NCI-H2081 treated with DMSO at 0.1 percent for 48 hours (cell line): Measurements from ENCODE around the gene TOM1L1.

Source experiments
- DNase-seq: peaks from one replicate; lab custom pipeline; 2025; lab: John Stamatoyannopoulos, UW

TOM1L1 gene

GRCh38 chr17:54898576-54898975 is 2.1 kb upstream of the TOM1L1 start:
- DNase-seq = no peak

DNA sequence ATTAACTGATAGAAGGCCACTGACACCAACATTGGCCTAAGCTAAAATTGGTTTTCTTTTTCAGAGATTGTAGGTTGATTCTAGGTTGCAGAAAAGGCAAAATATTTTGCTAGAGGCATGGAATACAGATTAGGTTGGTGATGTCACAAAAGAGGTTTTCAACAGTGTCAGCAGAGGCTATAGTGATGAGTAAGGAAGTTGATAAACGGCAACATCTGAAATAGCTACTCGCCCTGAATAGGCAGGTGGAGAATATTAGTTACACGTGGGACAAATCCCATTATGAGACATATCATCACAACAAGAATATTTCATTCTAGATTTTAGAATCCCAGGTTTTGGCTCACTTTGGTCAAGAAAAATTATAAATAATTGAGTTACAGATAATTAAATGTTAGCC is 1.5 kb upstream of the TOM1L1 start:
- DNase-seq = no peak

DNA sequence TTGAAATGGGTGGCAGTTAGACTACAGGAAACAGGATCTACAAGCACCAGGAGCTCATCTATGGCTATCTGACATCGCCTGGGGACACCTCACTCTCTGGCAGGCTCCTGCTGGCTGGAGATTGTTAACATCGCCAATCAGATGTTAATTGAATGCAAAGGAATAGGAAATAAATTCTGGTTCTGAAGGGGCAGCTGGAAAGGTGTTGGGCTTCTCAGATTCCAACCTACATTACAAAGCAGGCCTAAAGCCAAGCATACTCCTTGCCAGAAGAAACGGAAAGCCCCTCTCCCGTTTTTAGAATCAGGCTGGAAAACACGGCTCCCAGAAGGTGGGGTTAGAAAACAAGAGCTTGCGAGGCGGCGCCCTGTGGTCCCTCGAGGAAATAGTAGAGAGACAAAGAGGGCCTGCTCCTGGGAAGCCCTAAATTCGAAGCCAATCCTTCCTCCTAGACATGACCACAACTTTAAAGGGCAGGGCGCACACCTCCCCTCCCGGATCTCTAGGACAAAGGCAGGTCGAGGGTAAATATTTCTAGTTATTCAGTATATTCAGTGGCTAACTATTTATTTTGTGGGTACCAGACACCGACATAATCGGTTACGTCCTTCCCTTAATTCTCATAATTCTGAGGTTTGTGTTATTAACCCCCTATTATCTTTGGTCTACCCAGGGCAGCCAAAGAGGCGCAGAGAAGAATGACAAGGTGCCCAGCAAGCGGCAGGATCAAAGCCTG is 763 bp upstream of the TOM1L1 start:
- peak; percentile 22 for DNase-seq

DNA sequence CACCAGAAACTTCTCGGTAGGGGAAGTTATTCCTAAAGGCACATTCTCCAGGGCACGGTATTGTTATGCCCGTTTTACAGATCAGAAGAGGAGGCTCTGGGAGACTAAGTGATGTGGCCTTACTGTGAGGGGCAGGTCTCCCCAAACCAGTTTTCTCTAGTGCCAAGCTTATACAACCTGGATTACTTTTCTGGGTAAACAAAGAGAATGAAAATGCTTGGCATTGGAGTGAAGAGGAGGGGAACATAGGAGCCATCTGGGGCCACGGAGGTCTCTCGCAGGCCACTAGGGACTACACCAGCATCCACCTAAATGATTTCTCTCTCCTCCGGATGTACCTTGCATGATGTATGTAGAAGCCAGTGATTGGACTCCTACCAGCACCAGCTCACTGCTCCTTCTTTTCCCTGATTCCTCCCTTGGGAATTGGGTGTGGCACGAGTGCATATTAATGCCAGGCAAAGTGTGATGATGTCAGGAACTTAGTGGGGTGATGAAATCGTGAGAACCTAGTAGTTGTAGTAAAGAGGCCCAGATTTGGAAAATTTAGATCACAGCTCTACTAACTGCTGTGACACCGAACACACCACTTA is 674 bp downstream of the TOM1L1 start:
- no peak for DNase-seq

DNA sequence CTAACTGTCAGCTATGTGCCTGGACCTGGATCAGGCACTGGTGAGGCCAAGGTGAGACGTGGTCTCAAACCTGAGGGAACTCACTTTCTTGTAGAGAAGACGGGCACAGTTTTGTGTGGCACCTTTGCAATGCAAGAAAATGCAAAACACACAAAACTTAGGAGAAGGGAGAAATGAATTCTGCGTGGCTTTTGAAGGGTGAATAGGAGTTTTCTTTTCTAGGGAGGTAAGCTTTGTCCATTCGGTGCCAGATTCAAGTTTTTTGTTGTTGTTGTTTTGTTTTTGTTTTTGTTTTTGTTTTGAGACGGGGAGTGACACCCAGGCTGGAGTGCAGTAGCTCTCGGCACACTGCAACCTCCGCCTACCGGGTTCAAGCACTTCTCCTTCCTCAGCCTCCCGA is 1.4 kb downstream of the TOM1L1 start:
- no peak for DNase-seq

- DNase-seq = no peak
Observed at GRCh38 chr17:54902611-54903010, 2.0 kb downstream of the TOM1L1 start.

DNA sequence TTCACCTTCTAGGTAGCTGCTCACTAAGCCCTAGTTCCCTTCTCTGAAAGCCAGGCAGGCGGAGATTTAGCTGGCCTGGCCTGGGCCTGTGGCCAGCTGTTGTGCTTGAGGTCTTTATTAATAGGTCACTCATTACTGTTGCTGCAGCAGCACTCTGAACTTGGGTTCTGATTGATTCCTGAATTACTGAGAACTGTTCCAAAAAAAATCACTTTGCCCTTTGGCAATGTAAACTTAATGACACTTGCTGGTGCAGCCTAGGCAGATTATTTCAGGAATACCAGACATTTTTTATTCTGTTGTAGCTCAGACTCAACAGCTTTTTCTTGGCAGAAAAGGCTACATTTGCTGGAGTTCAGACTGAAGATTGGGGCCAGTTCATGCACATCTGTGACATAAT is 2.7 kb downstream of the TOM1L1 start:
- DNase-seq = no peak

DNA sequence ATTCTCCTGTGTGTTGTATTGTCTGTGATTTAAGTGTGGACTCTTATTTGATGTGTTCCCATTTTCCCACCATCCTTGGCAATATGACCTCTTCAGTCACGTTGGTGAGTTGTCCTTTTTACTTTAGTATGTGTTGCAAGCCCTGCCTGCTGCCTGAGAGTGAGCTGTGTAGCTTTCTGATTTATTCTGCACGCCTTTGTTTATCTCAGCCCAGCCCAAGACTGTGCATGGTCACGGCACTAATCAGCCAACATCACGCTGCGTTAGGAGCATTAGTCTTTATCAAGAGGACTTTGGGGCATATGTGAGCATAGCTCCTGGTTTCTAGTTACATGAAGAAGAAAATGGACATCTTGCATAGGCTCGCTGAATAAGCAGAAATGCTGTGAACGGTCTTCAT is 6.0 kb downstream of the TOM1L1 start:
- no peak for DNase-seq

- no peak for DNase-seq
Observed at GRCh38 chr17:54907376-54907775, 6.7 kb downstream of the TOM1L1 start.

- DNase-seq = no peak
Observed at GRCh38 chr17:54909766-54910165, 9.1 kb downstream of the TOM1L1 start.

- no peak for DNase-seq
Observed at GRCh38 chr17:54916721-54917120, 16.1 kb downstream of the TOM1L1 start.

DNA sequence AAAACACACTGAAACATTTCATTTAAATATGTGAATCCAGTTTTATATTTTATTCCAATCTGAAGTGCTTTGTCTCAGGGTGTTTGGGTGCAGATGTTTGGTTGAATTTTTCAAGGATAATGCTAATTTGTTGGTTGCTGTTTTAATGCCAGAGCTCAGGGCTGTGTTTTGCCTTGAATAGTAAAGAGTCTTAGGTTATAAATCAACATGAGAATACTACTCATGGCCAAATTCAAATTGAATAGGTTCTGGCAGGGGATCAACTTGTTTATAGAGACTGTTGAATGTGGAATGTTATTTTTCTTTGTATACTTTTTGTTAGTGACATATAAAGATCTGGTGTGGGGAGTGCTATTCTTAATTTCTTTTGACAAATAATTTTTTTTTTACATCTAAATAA is 18.8 kb downstream of the TOM1L1 start:
- no peak for DNase-seq

GRCh38 chr17:54920819-54921218 is 20.2 kb downstream of the TOM1L1 start:
- DNase-seq = no peak

DNA sequence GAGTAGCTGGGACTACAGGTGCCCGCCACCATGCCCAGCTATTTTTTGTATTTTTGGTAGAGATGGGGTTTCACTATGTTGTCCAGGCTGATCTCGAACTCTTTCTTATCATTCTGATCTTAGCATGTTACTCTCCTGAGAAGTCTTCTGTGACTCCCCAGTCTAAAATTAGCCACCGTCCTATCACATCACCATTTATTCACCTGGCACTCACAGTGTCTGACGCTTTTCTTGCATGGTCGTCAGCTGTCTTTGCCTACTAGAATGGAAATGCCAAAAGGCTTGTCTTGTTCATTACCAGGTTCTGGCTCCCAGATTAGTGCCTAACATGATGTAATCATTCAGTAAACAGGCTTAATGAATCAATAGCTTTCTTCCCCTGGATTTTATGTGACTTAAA is 23.8 kb downstream of the TOM1L1 start:
- DNase-seq = no peak

GRCh38 chr17:54927525-54927924 is 26.9 kb downstream of the TOM1L1 start:
- no peak for DNase-seq

DNA sequence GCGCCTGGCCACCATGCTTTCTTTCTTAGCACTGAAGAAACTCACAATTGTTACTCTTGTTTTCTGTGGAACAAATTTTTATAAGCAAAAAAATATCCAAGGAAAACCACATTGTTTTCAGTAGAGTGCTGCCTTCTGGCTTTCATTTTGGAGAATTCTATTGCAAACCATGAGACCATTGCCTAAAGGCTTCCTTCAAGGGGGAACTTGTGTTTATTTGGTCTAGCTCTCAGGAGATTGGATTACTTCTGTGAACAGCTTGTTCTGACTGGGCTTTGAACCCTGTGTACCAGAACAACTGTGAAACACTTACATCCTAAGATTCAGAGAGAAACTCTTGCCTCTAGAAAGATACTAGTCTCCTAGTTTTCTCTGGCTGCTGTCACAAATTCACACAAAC is 32.1 kb downstream of the TOM1L1 start:
- no peak for DNase-seq

DNA sequence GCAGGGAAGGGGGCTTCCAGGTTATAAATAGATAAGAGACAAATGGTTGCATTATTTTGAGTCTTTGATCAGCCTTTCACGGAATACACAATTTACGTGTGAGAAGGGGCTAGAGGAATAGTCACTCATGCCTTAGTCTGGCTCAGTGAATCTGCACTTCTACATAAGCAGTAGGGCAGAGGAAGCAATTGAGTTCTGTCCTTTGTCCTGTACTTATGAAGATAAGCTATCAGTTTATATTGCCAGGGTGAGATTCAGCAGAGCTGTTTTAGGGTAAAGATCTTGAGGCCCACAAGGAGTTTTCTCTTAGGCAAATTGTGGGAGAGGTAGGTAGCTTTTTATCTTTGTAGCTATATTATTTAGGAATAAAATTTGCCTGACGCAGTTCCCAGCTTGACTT is 33.3 kb downstream of the TOM1L1 start:
- no peak for DNase-seq

DNA sequence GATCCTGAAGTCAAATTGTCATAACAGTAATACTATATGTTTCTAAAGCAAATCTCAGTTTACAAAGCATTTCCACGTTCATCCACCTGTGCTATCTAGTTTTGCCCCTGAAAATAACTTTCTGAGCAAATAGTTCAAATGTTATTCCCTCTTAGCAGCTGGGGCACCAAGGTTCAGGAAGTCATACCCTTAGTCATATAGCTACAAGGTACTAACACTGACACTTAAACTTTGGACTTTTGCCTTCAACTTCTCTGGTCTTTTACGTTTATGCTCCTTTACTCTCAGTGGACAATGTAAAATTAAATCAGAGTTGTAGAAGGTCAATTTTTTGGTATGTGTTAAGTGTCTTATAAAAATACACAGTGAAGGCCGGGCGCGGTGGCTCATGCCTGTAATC is 34.8 kb downstream of the TOM1L1 start:
- DNase-seq = no peak

DNA sequence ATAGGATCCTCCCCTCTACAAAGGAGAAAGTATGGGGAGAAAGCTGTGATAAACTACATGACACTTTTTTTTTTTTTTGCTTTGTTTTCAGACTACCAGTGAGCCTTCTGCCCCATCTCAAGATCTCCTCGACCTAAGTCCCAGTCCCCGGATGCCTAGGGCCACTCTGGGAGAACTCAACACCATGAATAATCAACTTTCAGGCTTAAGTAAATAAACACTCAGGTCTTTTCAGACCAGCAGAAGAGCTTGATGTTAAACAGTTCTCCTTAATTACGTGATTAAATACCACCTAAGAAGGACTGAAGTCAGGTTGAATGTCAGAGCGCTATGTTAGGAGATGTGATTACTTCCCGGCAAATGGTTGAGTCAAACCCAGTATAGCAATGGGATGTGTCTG is 36.4 kb downstream of the TOM1L1 start:
- DNase-seq = no peak

- DNase-seq = no peak
Observed at GRCh38 chr17:54937426-54937825, 36.8 kb downstream of the TOM1L1 start.

DNA sequence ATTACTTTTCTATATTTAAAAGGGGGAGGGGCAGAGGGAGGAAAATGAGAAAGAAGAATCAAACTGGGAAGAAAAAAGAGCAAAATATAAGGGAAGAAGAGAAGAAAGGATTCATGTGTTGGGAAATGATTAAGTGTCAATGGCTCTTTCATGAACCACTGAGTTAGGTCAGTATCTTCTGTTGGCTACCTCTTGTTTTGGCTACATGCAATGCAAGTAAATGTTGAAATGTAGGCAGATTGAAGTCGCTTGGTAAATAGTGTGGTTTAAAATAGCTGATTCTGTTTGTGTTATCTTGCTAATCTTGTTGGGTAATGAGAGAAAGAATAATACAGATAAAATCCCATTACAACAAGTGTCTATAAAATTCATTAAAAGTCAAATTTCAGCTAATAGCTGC is 40.6 kb downstream of the TOM1L1 start:
- no peak for DNase-seq

GRCh38 chr17:54944796-54945195 is 44.1 kb downstream of the TOM1L1 start:
- no peak for DNase-seq

GRCh38 chr17:54945231-54945630 is 44.6 kb downstream of the TOM1L1 start:
- DNase-seq = no peak

DNA sequence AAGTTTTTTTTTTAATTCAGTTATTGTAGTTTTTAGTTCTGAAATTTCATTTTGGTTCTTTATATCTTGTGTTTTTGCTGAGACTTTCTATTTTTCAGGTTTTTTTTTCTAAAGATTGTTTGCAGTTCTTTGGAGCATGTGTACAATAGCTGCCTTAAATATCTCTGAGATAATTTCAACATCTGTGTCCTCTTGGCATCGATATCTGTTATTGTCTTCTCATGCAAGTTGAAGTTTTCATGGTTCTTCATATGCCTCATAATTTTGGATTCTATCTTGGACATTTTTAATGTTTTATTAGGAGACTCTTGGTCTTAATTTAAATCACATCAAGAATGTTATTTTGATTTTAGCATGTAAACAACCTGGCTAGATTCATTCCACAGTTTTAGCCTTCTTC is 45.0 kb downstream of the TOM1L1 start:
- no peak for DNase-seq
